ENCODE measurements around the gene TWF2. TPM values are rescaled to one million over a fixed set of nuclear protein-coding genes. Genes with fewer than 3 reads are reported as not detected.

Gene TWF2
- total and polyA plus RNA-seq, 9 of the 15 experiments (the other 6 are each of a cell fraction or from before 2014, with no cell fraction given) = 0.11 to 61.9 (median 29.7) TPM

GRCh38 chr3:52278510-52279069, 39.6 kb upstream of the TWF2 start, which contains the start of gene WDR82 (continued):
- TF ChIP-seq CBX2 (IDR thresholded peaks at IDR 0.05; ENCODE audit: insufficient read depth, low read length, poor library complexity, severe bottlenecking) (no peak), ETV1 (tag; conservative IDR thresholded peaks at IDR 0.05; ENCODE audit: low read depth) (no peak), ZNF518B (CRISPR knock-in tag; IDR thresholded peaks at IDR 0.05) (no peak), ZNF184 (CRISPR knock-in tag; IDR thresholded peaks at IDR 0.05) (no peak), CEBPG (CRISPR knock-in tag; IDR thresholded peaks at IDR 0.05) (peak; percentile 16; the same call in 1 of the 2 replicates), CEBPG (tag; conservative IDR thresholded peaks at IDR 0.05 in 1 of 2, IDR thresholded peaks at IDR 0.05 in 1 of 2) (no peak), TFAP4 (CRISPR knock-in tag; IDR thresholded peaks at IDR 0.05; ENCODE audit: borderline replicate concordance) (peak; percentile 48; the same call in 1 of the 2 replicates), TAL1 (IDR thresholded peaks at IDR 0.05) (no peak), ZNF655 (CRISPR knock-in tag; IDR thresholded peaks at IDR 0.05) (no peak), ELF4 (CRISPR knock-in tag; IDR thresholded peaks at IDR 0.05) (no peak), ZNF740 (CRISPR knock-in tag; IDR thresholded peaks at IDR 0.05) (peak; percentile 35; the same call in 1 of the 2 replicates), ZNF740 (tag; IDR thresholded peaks at IDR 0.05) (no peak), NR4A1 (CRISPR knock-in tag; IDR thresholded peaks at IDR 0.05) (no peak), NR4A1 (tag; IDR thresholded peaks at IDR 0.05) (no peak), CREM (IDR thresholded peaks at IDR 0.05; ENCODE audit: low read depth) (peak; percentile 93), ATF6 (CRISPR knock-in tag; IDR thresholded peaks at IDR 0.05) (no peak), ZNF217 (CRISPR knock-in tag; IDR thresholded peaks at IDR 0.05) (no peak), IFI16 (CRISPR knock-in tag; IDR thresholded peaks at IDR 0.05) (no peak), ZNF431 (CRISPR knock-in tag; IDR thresholded peaks at IDR 0.05) (no peak), POLR2G (IDR thresholded peaks at IDR 0.05; ENCODE audit: low read depth, low read length) (peak; percentile 95), SMARCE1 (IDR thresholded peaks at IDR 0.05) (peak; percentile 61; the same call in 1 of the 2 replicates)

Measured in K562 (cell line).